HFFc6 (cell line): ENCODE measurements around the gene TGIF2. TPM values are rescaled to one million over a fixed set of nuclear protein-coding genes. Genes with fewer than 3 reads are reported as not detected.

Experiments used
- DNase-seq: peaks from one replicate; pipeline ENCODE4 v3.0.0-alpha.2; 2018
- H3K27ac Mint-ChIP-seq: 2 replicates; pipeline ENCODE4 v1.8.0; 2020; ENCODE audit warnings: mild to moderate bottlenecking, mixed read lengths
- H3K27me3 Mint-ChIP-seq: 2 replicates; pipeline ENCODE4 v1.8.0; 2021; ENCODE audit warnings: mild to moderate bottlenecking, moderate library complexity, mixed read lengths; ENCODE audit not compliant: insufficient read depth
- H3K36me3 Mint-ChIP-seq: 2 replicates; pipeline ENCODE4 v1.8.0; 2021; ENCODE audit warnings: low read depth, mixed read lengths
- H3K4me1 Mint-ChIP-seq: 2 replicates; pipeline ENCODE4 v1.8.0; 2020; ENCODE audit warnings: low read depth, mixed read lengths
- H3K4me3 Mint-ChIP-seq: 2 replicates; pipeline ENCODE4 v1.8.0; 2020; ENCODE audit warnings: mild to moderate bottlenecking, moderate library complexity, mixed read lengths
- H3K9me3 Mint-ChIP-seq: 2 replicates; pipeline ENCODE4 v1.8.0; 2020; ENCODE audit warnings: mild to moderate bottlenecking, mixed read lengths
- CTCF ChIP-seq: fragments of 200-600 bp; sonication (generic); IDR thresholded peaks from 2 replicates; pipeline ENCODE4 v1.5.0; 2021; ENCODE audit warnings: antibody characterized with exemption, mild to moderate bottlenecking
- total RNA-seq, 6 experiments: library from RNA; stranded (reverse); fragmentation: NEBNext Ultra II Directional; extraction: Animal tissue kit (Norgen Biotek cat#: 25700); gene quantifications; 2 replicates in 1 of 6; 3 replicates in 5 of 6; pipeline ENCODE4 v1.2.3, GENCODE V29; 2021

Gene TGIF2
- total RNA-seq, 6 experiments from 2014 or later = 5.5 to 12.0 (median 7.7) TPM

- Mint-ChIP-seq H3K4me3 (no peak overlapping the region), H3K36me3 (no peaks in the 10 kb centered on the region)
- no peak for TF ChIP-seq CTCF
These were observed 56.6 kb downstream of the TGIF2 start for GRCh38 chr20:36629719-36630681.

GRCh38 chr20:36631646-36632045 lies 58.2 kb downstream of the TGIF2 start:
- peaks cover 12% of the 10 kb centered on the region for H3K27me3 Mint-ChIP-seq
- no peak overlapping the region for H3K4me3 Mint-ChIP-seq
- no peaks in the 10 kb centered on the region for H3K36me3 Mint-ChIP-seq
- no peaks in the 10 kb centered on the region for H3K4me1 Mint-ChIP-seq
- no peaks in the 10 kb centered on the region for H3K9me3 Mint-ChIP-seq
- TF ChIP-seq CTCF = no peak
- DNase-seq = peak; percentile 5
- H3K27ac Mint-ChIP-seq = no peak overlapping the region

More at GRCh38 chr20:36629719-36630681, 56.6 kb downstream of the TGIF2 start:
- H3K4me1 Mint-ChIP-seq = no peaks in the 10 kb centered on the region
- no peaks in the 10 kb centered on the region for H3K9me3 Mint-ChIP-seq
- H3K27me3 Mint-ChIP-seq = peaks cover 7% of the 10 kb centered on the region
- DNase-seq = no peak
- H3K27ac Mint-ChIP-seq = no peak overlapping the region

GRCh38 chr20:36632147-36632486 lies 58.7 kb downstream of the TGIF2 start:
- Mint-ChIP-seq H3K4me1 (no peaks in the 10 kb centered on the region), H3K9me3 (no peaks in the 10 kb centered on the region), H3K36me3 (no peaks in the 10 kb centered on the region), H3K4me3 (no peak overlapping the region), H3K27ac (no peak overlapping the region), H3K27me3 (peaks cover 12% of the 10 kb centered on the region)
- no peak for DNase-seq
- no peak for TF ChIP-seq CTCF

GRCh38 chr20:36632487-36633284 lies 59.3 kb downstream of the TGIF2 start:
- H3K27ac Mint-ChIP-seq = no peak overlapping the region
- no peak overlapping the region for H3K4me3 Mint-ChIP-seq
- H3K4me1 Mint-ChIP-seq = no peaks in the 10 kb centered on the region
- no peak for DNase-seq
- TF ChIP-seq CTCF = no peak
- no peaks in the 10 kb centered on the region for H3K36me3 Mint-ChIP-seq
- no peaks in the 10 kb centered on the region for H3K9me3 Mint-ChIP-seq
- peaks cover 12% of the 10 kb centered on the region for H3K27me3 Mint-ChIP-seq

GRCh38 chr20:36633285-36633772 lies 59.9 kb downstream of the TGIF2 start:
- H3K27ac Mint-ChIP-seq = no peak overlapping the region
- H3K27me3 Mint-ChIP-seq = peaks cover 12% of the 10 kb centered on the region
- H3K4me3 Mint-ChIP-seq = no peak overlapping the region
- H3K36me3 Mint-ChIP-seq = no peaks in the 10 kb centered on the region
- no peaks in the 10 kb centered on the region for H3K9me3 Mint-ChIP-seq
- H3K4me1 Mint-ChIP-seq = no peaks in the 10 kb centered on the region
- DNase-seq = no peak
- no peak for TF ChIP-seq CTCF
